HG03097 (cell line): Measurements from ENCODE around the gene BRD3OS.
"Not testable (repeated sequence)": the region's sequence is repeated elsewhere in the genome, so short reads cannot be mapped to it uniquely, and the experiment has no call there.

Experiments used
- ATAC-seq: cut with Tn5 transposase; IDR thresholded peaks from one replicate; pipeline ENCODE4 v1.9.1; 2021; ENCODE audit not compliant: unreplicated experiment, low FRiP score

Gene BRD3OS

GRCh38 chr9:134061019-134061687 lies 35.9 kb downstream of the BRD3OS start:
- ATAC-seq: no peak

GRCh38 chr9:134061688-134062371 lies 36.5 kb downstream of the BRD3OS start:
- ATAC-seq: no peak

- no peak for ATAC-seq
Observed at GRCh38 chr9:134062461-134063087, 37.3 kb downstream of the BRD3OS start.

GRCh38 chr9:134063088-134063570 lies 37.8 kb downstream of the BRD3OS start:
- no peak for ATAC-seq

GRCh38 chr9:134063571-134064450 lies 38.5 kb downstream of the BRD3OS start:
- ATAC-seq: no peak

- no peak for ATAC-seq
Observed at GRCh38 chr9:134064711-134065110, 39.4 kb downstream of the BRD3OS start.

GRCh38 chr9:134065612-134066419 lies 40.5 kb downstream of the BRD3OS start:
- ATAC-seq: no peak

- ATAC-seq: no peak
Observed at GRCh38 chr9:134066526-134066912, 41.2 kb downstream of the BRD3OS start.

GRCh38 chr9:134066913-134067851 lies 41.9 kb downstream of the BRD3OS start:
- peak; percentile 7 for ATAC-seq

GRCh38 chr9:134067904-134068743 lies 42.8 kb downstream of the BRD3OS start, which contains the start of gene BRD3:
Gene BRD3, minus strand, starts transcription at chr9:134068026. Its CDS starts 14,549 bp downstream, at chr9:134053477.
- peak; percentile 81 for ATAC-seq

- no peak for ATAC-seq
Observed at GRCh38 chr9:134068744-134069479, 43.6 kb downstream of the BRD3OS start.

GRCh38 chr9:134069480-134070399 lies 44.5 kb downstream of the BRD3OS start:
- ATAC-seq: no peak

- ATAC-seq: no peak
Observed at GRCh38 chr9:134071149-134071548, 45.9 kb downstream of the BRD3OS start.

- ATAC-seq: not testable (repeated sequence)
Observed at GRCh38 chr9:134072683-134073082, 47.4 kb downstream of the BRD3OS start.

GRCh38 chr9:134073500-134073899 lies 48.2 kb downstream of the BRD3OS start:
- no peak for ATAC-seq

- not testable (repeated sequence) for ATAC-seq
Observed at GRCh38 chr9:134075689-134076088, 50.4 kb downstream of the BRD3OS start.
